COLO668 (cell line): ENCODE results near the gene NWD2.

ENCODE experiments used
- DNase-seq: peaks from one replicate; lab custom pipeline; 2025; ENCODE audit not compliant: unreplicated experiment; lab: John Stamatoyannopoulos, UW

NWD2 gene

DNA sequence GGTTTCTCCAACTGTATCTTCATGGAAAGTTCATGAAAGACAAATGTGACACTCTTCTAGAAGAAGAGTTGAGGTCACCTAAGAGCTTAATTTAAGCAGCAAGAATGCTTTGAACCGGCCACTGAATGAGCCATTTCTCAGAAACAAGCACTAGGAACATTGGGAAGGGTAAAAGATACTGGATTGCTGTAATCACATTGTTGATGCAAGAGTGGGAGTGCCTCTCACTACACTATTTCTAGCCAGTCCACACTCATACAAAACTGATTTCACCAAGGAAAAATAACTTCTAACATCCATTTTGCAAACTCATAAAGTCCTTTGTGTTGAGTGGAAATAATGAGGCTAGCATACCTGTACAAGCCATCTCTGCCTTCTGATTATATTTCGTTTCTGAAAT, 221.3 kb downstream of the NWD2 start:
- no peak for DNase-seq

DNA sequence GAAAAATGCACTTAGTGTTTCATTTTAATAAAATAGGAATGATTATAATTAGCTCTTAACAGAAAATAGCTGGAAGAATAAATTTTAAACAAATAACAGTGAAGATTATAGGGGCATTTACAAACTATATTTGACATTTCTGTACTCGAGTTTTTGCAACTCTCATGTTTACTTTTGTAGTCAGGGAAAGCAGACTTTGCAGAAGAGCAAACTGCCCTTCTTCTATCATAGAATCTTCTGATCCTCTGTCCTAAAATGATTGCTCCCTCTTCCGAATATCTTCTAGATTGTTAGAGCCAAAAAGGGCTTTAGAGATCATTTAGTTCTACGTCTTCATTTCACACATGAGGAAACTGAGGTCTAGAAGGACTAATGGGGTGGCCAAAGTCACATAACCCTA, 222.7 kb downstream of the NWD2 start:
- no peak for DNase-seq

DNA sequence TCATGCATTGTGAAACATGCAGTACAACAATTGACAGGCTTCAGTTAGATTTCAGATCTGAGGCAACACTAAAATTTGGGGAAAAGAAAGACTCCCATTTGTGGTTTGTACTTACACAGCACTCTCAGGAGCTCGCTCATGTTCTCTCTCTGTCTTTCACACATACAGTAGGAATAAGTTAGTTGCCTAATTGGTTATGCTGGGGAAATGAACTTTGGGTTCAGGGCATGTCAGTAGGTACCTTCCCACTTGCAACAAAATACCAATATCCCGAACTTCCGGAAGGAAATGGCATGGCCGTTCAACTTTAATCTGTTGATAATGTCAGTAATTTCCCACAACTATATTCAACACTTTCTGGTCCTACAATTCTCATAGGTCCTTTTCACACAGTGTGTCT, 223.3 kb downstream of the NWD2 start:
- DNase-seq: no peak

DNA sequence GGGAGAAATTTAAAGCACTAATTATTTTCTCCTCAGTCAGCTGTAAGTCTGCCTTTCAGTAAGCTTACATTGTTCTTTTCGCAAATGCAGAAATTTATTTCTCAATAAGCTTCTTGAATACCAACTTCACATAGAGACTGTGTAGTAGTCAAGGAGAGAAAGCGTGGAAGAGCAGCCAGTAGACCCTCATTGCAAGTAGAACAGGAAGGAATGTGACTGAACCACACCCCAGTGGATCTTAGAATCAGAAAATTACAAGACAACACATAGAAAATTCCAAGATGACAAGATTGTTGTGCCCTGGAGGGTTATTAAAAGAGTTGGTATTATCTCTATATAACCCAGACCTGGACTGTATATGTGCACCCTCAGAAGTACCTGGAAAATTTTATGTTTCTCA, 224.7 kb downstream of the NWD2 start:
- no peak for DNase-seq

DNA sequence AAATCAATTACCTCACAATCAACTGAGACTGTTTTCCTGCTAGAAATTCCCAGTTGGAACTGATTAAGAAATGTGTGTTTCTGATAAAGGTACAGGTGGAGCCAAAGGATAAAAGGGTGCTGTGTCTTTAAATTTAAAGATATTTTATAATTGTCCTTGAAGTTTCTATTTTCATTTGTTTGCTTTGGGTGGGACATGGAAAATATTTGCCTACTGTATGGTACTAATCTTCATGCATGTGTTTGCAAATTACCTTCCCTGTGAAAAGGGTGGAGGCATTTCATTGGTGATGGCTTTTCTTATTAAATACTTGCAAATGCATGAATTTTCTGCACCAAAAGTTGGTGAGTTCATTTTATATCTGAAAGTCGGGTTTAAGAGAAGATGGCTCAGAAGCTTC, 225.7 kb downstream of the NWD2 start:
- DNase-seq: no peak

DNA sequence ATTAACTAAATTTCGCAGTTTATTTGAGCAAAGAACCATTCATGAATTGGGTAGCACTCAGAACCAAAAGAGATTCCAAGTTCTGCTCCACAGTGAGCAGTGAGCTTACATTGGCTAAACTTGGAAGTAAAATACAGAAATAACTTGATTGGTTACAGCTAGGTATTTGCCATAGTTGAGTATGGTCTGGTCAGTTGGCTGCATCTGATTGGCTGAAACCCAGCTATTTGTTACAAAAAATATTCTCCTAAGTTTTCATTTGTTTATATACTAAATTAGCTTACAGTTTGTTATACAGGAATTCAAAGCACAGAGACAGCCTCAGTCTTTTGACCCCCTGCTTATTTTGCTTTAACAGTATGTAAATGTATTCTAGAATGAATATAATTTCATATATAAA, 226.6 kb downstream of the NWD2 start:
- no peak for DNase-seq

DNA sequence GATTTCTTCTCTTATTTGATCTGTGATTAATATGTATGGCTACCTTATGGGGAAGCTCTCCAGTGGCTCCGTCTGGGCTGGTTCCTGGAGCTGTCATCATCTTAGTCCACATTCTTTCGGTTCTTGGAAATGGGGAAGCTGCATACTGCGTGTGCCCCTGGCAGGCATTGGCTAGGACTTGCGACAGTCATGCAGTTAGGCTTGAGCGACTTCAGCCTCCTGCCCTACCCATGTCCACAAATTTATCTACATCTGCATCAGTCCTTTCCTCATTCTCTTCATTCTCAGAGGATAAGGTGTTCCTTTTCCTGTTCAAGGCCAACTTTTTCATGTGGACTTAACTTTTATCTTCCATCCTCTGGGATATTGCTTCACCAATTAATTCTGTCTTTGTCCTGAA, 227.4 kb downstream of the NWD2 start:
- DNase-seq: no peak

DNA sequence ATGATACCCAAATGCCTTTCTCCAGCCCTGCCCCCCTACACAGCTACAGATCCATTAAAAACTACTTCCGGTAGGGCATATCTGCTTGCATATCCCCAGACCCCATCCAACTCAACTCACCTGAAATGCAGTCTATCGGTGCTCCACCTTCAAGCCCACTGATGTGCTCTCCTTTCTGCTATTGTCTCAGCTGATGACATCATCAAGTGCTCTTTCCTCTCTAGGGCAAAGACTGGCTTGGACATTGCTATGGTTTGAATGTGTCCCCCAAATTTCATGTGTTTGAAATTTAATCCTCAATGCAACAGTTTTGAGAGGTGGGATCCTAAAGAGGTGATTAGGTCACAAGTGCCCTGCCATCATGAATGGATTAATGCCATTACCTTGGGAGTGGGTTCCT, 229.3 kb downstream of the NWD2 start:
- DNase-seq: no peak

DNA sequence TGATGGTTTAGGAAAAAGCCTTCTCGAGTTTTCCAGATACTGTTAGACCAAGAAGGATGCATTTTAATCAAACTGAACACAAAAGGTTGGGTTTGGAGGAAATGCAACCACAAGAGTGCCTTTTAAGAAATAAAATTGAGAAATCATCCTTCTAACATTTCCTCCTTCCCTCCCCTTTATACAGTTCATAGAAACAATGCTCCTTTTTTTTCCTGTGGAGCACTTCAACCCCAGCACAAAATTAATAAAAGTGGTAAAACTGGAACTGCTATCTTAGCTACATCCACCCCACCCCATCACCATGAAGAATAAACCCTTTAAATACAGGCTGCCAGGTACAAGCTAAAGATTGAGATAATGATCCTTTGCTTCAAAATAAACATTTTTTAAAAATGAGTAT, 230.5 kb downstream of the NWD2 start:
- no peak for DNase-seq

DNA sequence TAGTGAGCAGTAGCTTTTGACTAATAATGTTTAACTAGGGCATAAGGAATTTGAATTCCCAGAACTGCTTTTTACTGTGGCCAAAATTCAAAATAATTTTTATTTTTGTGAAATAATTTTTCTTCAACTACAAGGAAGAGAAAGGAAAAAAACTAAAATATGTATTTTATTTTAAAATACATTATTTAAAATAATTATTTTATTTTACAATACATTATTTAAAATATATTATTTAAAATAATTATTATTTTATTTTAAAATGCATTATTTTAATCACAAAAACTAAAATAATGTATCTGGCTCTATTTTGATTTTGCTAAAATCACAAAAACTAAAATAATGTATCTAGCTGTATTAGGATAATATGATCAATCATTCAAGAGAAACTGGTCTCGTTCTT, 231.2 kb downstream of the NWD2 start:
- DNase-seq: no peak

DNA sequence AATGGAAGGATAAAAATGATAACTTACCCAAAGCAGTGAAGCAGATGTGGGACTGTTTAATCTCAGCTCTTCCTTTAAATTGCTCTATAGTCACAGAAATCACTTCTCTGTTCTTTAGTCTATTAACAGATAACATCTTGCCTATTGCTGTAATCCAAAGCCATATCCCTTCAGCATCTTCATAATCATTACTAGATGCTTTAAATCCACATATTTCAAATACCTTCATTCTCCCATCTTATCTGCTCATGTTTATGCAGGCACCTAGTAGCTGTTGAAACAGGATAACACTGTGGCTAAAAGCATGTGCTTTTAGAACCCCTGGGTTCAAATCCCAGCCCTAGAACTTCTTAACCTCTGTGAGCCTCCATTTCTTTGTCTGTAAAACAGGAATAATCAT, 231.7 kb downstream of the NWD2 start:
- no peak for DNase-seq

DNA sequence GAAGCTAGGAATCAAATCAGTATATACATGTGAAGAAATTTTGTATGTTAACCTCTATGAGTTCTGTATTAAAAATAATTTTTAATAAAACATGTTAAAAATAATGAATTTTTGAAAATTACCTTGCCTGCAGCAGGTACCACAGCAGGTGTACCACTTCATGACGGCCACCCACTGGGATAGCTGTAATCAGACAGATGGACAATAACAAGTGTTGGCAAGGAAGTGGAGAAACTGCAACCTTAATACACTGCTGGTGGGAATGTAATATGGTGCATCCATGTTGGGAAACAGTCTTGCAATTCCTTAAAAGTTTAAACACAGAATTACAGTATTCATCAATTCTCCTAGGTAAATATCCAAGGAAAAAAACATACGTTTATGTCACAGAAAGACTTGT, 232.1 kb downstream of the NWD2 start:
- no peak for DNase-seq

DNA sequence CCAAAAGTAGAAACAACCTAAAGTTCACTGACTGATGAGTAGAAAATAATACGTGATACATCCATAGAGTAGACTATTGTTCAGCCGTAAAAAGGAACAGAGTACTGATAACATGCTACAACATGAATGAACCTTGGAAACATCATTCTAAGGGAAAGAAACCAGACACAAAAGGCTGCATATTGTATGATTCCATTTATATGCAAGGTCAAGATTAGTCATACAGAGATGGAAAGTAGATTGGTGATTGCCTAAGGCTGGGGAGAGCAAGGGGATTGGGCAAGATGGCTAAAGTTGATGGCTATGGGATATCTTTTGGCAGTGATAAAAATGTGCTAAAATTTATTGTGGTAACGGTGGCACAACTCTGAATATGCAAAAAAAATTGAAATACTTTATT, 232.6 kb downstream of the NWD2 start:
- no peak for DNase-seq

DNA sequence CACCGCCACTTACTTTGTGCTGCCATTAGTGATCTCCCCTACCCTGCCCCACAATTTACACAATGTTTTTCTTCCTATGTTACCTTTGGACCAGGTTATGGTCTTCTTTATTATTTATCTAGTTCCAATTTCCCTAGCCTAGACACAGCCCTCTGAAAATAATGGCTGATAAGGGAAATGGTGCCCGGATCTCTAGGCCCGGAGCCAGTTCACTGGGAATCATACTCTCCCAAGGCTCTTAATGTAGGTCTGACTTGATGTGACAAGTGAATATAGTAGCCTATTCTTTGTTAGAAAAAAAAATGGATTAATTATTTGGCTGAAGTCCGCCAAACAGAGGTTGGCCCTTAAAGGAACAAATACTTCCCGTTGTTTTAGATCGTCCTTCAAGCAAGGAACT, 233.6 kb downstream of the NWD2 start:
- no peak for DNase-seq

DNA sequence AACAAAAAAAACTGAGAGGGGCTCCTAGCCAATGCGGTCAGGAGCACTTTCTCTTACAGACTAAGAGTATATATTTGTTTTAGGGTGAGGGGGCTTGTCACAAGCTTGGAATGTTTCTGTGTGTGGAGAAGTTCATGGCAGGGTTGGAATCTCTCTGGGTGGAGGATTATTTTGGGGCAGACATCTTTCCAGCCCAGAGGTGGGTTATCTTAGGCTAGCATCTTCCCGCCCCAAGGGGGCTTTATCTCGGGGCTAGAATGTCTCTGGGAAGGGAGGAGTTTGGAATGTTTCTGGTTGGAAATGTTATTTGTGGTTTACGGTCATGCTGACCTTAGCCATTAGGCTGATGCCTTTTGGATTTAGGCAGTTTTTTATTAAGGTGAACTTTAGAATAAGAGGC, 236.0 kb downstream of the NWD2 start:
- no peak for DNase-seq

DNA sequence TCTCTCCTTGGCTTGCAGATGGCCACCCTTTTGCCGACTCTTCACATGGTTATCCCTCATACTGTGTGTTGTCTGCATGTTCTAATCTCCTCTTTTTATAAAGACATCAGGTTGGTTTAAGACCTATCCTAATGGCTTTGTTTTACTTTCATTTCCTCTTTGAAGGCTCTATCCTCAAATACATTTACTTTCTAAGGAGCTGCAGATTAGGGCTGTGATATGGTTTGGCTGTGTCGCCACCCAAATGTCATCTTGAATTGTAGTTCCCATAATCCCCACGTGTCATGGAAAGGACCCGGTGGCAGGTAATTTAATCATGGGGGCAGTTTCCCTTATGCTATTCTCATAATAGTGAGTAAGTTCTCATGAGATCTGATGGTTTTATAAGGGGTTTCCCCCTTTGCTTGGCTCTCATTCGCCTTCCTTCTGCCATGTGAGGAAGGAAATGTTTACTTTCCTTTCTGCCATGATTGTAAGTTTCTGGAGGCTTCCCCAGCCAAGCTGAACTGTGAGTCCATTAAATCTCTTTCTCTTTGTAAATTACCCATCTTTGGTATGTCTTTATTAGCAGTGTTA, 237.1 kb downstream of the NWD2 start:
- DNase-seq: no peak

DNA sequence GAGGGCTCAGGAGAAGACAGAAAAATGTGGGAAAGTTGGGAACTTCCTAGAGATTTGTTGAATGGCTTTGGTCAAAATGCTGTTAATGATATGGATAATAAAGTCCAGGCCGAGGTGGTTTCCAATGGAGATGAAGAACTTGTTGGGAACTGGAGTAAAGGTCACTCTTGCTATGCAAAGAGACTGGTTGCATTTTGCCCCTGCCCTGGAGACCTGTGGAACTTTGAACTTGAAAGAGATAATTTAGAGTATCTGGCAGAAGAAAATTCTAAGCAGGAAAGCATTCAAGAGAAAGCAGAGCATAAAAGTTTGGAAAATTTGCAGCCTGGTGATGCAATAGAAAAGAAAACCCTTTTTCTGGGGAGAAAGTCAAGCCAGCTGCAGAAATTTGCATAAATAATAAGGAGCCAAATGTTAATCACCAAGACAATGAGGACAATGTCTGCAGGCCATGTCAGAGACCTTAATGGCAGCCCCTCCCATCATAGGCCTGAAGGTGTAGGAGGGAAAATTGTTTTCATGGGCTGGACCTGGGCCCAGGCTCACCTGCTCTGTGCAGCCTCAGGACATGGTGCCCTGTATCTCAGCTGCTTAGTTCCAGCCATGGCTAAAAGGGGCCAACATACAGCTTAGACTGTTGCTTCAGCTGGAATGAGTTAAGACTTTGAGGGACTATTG, 237.8 kb downstream of the NWD2 start:
- DNase-seq: no peak

DNA sequence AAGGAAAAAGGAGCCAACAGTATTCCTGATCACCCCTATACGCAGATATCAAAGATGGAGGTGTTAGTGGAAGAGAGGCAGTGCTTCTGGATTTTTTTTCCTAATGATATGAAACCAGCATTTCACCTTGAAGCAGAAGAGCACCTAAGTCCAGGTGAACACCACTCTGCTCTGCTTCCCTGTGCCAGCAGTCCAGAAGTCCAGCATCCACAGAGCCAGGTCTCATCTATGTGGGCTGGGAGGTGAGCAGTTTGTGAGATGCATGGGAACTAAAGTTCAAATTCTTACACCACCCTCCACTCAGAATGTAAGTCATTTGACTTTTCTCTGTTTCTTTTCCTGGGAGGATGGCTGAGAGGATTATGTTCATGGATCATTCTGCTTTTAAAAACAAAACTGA, 239.1 kb downstream of the NWD2 start:
- no peak for DNase-seq

DNA sequence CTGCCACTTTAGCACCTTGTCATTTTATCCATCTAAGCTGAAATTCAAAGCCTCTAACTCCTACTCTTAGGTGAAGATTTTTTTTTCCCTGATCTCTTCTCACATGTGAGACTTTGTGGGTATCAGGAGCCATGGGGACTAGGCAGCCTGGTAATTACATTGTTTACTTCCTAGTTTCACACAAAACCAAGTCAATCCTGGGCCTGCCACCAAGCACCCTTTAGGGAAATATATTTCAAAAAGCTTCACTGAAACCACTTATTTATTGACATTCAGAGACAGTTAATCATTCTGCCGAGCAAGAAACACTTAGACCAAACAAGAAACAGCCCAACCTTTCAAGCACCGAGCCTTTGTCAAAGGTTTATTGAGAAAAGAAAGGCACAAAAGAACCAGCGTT, 241.6 kb downstream of the NWD2 start:
- DNase-seq: no peak

DNA sequence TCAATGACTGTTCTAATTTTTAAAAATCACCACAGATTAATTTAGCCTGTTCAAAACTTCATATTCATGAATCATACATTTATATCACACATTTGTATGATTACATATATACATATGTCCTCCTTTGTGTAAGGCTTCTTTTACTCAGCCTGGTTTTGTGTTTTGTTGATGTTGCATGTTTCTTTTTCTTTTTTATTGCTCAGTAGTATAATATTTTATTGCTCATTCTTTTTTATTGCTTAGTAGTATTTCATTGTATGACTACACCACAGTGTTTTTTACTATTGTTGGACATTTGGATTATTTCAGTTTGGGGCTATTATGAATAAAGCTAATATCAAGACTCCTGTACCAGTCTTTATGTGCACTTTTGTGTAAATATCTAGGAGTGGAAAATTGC, 243.1 kb downstream of the NWD2 start:
- no peak for DNase-seq

DNA sequence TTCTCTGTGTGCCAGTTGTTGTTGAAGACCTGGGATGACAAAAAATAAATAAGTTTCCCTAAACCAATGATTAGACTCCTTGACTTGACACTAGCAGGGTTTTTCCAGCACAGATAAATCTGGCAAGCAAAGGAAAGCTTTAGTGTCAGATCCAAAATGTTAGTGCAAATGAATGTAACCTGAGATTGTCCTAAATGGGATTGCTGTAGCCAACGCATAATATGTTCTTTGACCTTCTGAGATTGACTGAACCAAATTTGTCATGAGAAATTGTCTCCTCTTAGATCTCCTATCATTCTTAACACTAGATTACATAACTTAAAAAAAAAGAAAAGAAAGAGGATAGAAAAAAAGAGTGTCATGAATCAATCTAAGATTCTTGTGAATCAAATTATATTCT, 245.2 kb downstream of the NWD2 start:
- DNase-seq: no peak

DNA sequence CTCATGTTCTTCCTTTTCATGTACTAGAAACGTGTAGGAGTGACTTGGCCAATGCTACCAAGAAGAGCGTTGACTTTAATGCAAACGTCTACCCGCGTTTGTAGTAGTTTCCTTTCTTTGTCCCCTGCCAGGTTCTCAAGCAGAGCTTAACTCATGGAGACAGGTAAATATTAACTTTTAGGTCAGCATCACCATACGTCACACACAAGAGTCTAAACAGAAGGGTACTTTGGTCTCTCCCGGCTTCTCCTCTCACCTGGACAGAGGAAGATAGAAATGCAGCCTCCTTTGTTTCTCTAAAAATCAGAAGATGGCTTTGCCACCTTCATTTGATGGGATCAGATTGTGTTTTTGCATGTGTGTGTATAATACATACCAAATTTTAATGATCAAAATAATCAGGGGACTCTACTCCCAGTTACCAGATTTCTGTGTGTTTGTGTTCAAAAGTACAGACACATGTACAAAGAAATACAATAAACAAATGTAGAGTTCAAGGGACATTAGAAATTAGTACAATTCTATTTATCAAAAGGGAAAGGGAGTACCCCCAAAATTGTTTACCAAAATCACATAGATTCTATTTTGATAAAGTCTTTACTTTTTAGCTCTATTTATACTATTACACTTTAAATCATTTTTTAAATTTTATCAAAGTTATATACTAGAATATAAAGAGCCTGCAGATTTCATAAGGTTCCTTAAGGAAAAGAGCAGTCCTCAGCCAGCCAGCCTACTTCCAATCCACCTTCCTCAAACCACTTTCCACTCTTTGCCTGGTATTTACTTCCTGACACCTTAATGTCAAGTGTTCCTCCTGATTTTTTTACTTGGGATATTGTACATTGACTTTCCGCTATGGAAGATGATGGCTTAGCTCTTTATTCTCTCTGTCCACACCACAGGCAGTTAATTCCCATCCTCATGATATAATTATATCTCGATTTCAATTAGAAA, 246.1 kb downstream of the NWD2 start:
- no peak for DNase-seq
